Tibial artery (tissue), 4 donors: ENCODE data around the gene DOCK8.
"Not testable (repeated sequence)": the region's sequence is repeated elsewhere in the genome, so short reads cannot be mapped to it uniquely, and the experiment has no call there.

Experiments
- DNase-seq, 2 donors: peaks; one replicate each; pipeline ENCODE4 v3.0.0-alpha.2; 2019
- H3K27ac ChIP-seq, 2 donors: fragments of 200-600 bp; sonication (generic) in 1 of 2; 1 replicate in 1 of 2; 2 replicates in 1 of 2; pipeline ENCODE4 v1.5.1; 2018 to 2019; ENCODE audit warnings: mild to moderate bottlenecking in 1 of 2
- H3K27me3 ChIP-seq, 2 donors: fragments of 200-600 bp; sonication (generic) in 1 of 2; one replicate each; pipeline versions ENCODE4 v1.5.1 to v1.6.0; 2016 to 2019
- H3K36me3 ChIP-seq, 3 donors: fragments of 200-600 bp; sonication (generic) in 2 of 3; one replicate each; pipeline ENCODE4 v1.5.1; 2016 to 2019; ENCODE audit warnings: mild to moderate bottlenecking in 2 of 3
- H3K4me1 ChIP-seq, 4 donors: fragments of 200-600 bp; sonication (generic) in 2 of 4; 1 replicate in 3 of 4; 2 replicates in 1 of 4; pipeline ENCODE4 v1.5.1; 2016 to 2019
- H3K4me3 ChIP-seq, 2 donors: fragments of 200-600 bp; sonication (generic) in 1 of 2; 1 replicate in 1 of 2; 2 replicates in 1 of 2; pipeline ENCODE4 v1.5.1; 2018 to 2019; ENCODE audit warnings: mild to moderate bottlenecking in 2 of 2
- H3K9me3 ChIP-seq, 3 donors: fragments of 200-600 bp; sonication (generic) in 1 of 3; one replicate each; pipeline ENCODE4 v1.5.1; 2016 to 2019
- CTCF ChIP-seq, 2 experiments: fragments of 200-600 bp in 1 of 2; fragments of 450-650 bp in 1 of 2; IDR thresholded peaks; one replicate each; pipeline ENCODE4 v1.5.1; 2017 to 2019; ENCODE audit warnings: antibody characterized with exemption in 2 of 2, mild to moderate bottlenecking in 1 of 2, moderate library complexity in 1 of 2
- intact Hi-C: fragments of 100-400 bp; cut with DNase I; formaldehyde crosslinking; loops from one replicate; pipeline ENCODE4 v1.15.0; 2023; ENCODE audit warnings: low total_unique reads

DOCK8 gene

GRCh38 chr9:224026-224425 lies 9.4 kb downstream of the DOCK8 start:
- Histone ChIP-seq H3K9me3 (no peaks in the 10 kb centered on the region), H3K36me3 (no peaks in the 10 kb centered on the region), H3K27me3 (peaks cover 0 to 5% of the 10 kb centered on the region in 2 donors), H3K27ac (no peak overlapping the region), H3K4me3 (no peak overlapping the region), H3K4me1 (no peaks in the 10 kb centered on the region)
- no peak for DNase-seq
- no peak for TF ChIP-seq CTCF (IDR thresholded peaks at IDR 0.05)
- intact Hi-C loops = no loop called here

- no peaks in the 10 kb centered on the region for H3K36me3 ChIP-seq
- no peaks in the 10 kb centered on the region for H3K4me1 ChIP-seq
- no peak for DNase-seq
- no peaks in the 10 kb centered on the region for H3K27me3 ChIP-seq
- no peaks in the 10 kb centered on the region for H3K9me3 ChIP-seq
- no peak overlapping the region for H3K4me3 ChIP-seq
- no peak for TF ChIP-seq CTCF (IDR thresholded peaks at IDR 0.05)
- no peak overlapping the region for H3K27ac ChIP-seq
- intact Hi-C loops = no loop called here
Measured at GRCh38 chr9:224582-225520, 10.2 kb downstream of the DOCK8 start.

- Histone ChIP-seq H3K27ac (no peak overlapping the region), H3K4me3 (no peak overlapping the region), H3K36me3 (no peaks in the 10 kb centered on the region), H3K27me3 (no peaks in the 10 kb centered on the region), H3K4me1 (no peaks in the 10 kb centered on the region), H3K9me3 (no peaks in the 10 kb centered on the region)
- intact Hi-C loops = no loop called here
- TF ChIP-seq CTCF (IDR thresholded peaks at IDR 0.05) = no peak
- DNase-seq = no peak
Measured at GRCh38 chr9:227860-228259, 13.2 kb downstream of the DOCK8 start.

- Histone ChIP-seq H3K9me3 (peaks cover 0 to 3% (median 0%) of the 10 kb centered on the region in 3 donors), H3K36me3 (no peaks in the 10 kb centered on the region), H3K27ac (no peak overlapping the region), H3K4me1 (no peaks in the 10 kb centered on the region), H3K4me3 (no peak overlapping the region), H3K27me3 (no peaks in the 10 kb centered on the region)
- intact Hi-C loops = no loop called here
- no peak for DNase-seq
- no peak for TF ChIP-seq CTCF (IDR thresholded peaks at IDR 0.05)
Measured at GRCh38 chr9:228929-229695, 14.4 kb downstream of the DOCK8 start.

- H3K27me3 ChIP-seq, H3K4me3 ChIP-seq, H3K4me1 ChIP-seq, H3K36me3 ChIP-seq, H3K9me3 ChIP-seq, DNase-seq, intact Hi-C loops, H3K27ac ChIP-seq: not testable (repeated sequence)
Measured at GRCh38 chr9:231625-232024, 17.0 kb downstream of the DOCK8 start.

- H3K27ac ChIP-seq, H3K4me3 ChIP-seq, intact Hi-C loops, DNase-seq, H3K4me1 ChIP-seq, H3K27me3 ChIP-seq, H3K36me3 ChIP-seq: not testable (repeated sequence)
- H3K9me3 ChIP-seq = peaks cover 0 to 16% (median 0%) of the 10 kb centered on the region in 3 donors
Measured at GRCh38 chr9:233708-234107, 19.0 kb downstream of the DOCK8 start.
